ENCODE results near the gene ACTR3.

ACTR3 gene

GRCh38 chr2:113980946-113981345 is 91.1 kb downstream of the ACTR3 start:
- Histone ChIP-seq H3K4me3 (ENCODE audit: low read length) (no peak overlapping the region), H3K79me1 (ENCODE audit: low read length) (no peaks in the 10 kb centered on the region), H4K8ac (ENCODE audit: low read depth, low read length) (no peak overlapping the region), H3K4me1 (ENCODE audit: control insufficient read depth, low read depth, low read length) (no peaks in the 10 kb centered on the region), H3K4ac (ENCODE audit: low read depth, low read length) (no peak overlapping the region), H3K79me2 (ENCODE audit: control insufficient read depth, insufficient read depth, low read length) (no peaks in the 10 kb centered on the region), H3K4me2 (ENCODE audit: low read length) (no peak overlapping the region), H2AK5ac (ENCODE audit: low read length) (no peak overlapping the region), H3K27me3 (ENCODE audit: insufficient read depth, low read length, poor library complexity) (no peaks in the 10 kb centered on the region), H3K56ac (ENCODE audit: low read length) (no peak overlapping the region), H3K18ac (ENCODE audit: low read length) (no peak overlapping the region), H3K27ac (ENCODE audit: low read depth, low read length) (no peak overlapping the region), H3K36me3 (ENCODE audit: control insufficient read depth, insufficient read depth, low read length) (no peaks in the 10 kb centered on the region), H2BK5ac (ENCODE audit: low read length) (no peak overlapping the region), H4K5ac (ENCODE audit: low read length) (no peak overlapping the region), H3K23ac (ENCODE audit: low read length) (no peak overlapping the region), H3K9ac (ENCODE audit: low read length) (no peak overlapping the region), H2BK15ac (replicated peaks; ENCODE audit: low read depth) (no peak overlapping the region), H2BK120ac (ENCODE audit: low read depth, low read length) (no peak overlapping the region)
- DNase-seq = no peak
- no CpG with 5 or more reads among the region's 4 CpGs for WGBS (ENCODE audit: extremely low coverage, insufficient coverage, low lambda C conversion rate)

- H2AK5ac ChIP-seq (ENCODE audit: low read length) = no peak overlapping the region
- H3K27me3 ChIP-seq (ENCODE audit: insufficient read depth, low read length, poor library complexity) = no peaks in the 10 kb centered on the region
- no peak for DNase-seq
- H2BK120ac ChIP-seq (ENCODE audit: low read depth, low read length) = no peak overlapping the region
- no peak overlapping the region for H4K8ac ChIP-seq (ENCODE audit: low read depth, low read length)
- no peak overlapping the region for H3K9ac ChIP-seq (ENCODE audit: low read length)
- H2BK15ac ChIP-seq (replicated peaks; ENCODE audit: low read depth) = no peak overlapping the region
- H4K5ac ChIP-seq (ENCODE audit: low read length) = no peak overlapping the region
- H3K36me3 ChIP-seq (ENCODE audit: control insufficient read depth, insufficient read depth, low read length) = no peaks in the 10 kb centered on the region
- H3K4ac ChIP-seq (ENCODE audit: low read depth, low read length) = no peak overlapping the region
- no peak overlapping the region for H2BK5ac ChIP-seq (ENCODE audit: low read length)
- no peak overlapping the region for H3K56ac ChIP-seq (ENCODE audit: low read length)
- H3K23ac ChIP-seq (ENCODE audit: low read length) = no peak overlapping the region
- no peak overlapping the region for H3K4me2 ChIP-seq (ENCODE audit: low read length)
- no peak overlapping the region for H3K27ac ChIP-seq (ENCODE audit: low read depth, low read length)
- no peaks in the 10 kb centered on the region for H3K4me1 ChIP-seq (ENCODE audit: control insufficient read depth, low read depth, low read length)
- no peak overlapping the region for H3K4me3 ChIP-seq (ENCODE audit: low read length)
- no peaks in the 10 kb centered on the region for H3K79me2 ChIP-seq (ENCODE audit: control insufficient read depth, insufficient read depth, low read length)
- H3K18ac ChIP-seq (ENCODE audit: low read length) = no peak overlapping the region
- no CpG with 5 or more reads among the region's 8 CpGs for WGBS (ENCODE audit: extremely low coverage, insufficient coverage, low lambda C conversion rate)
- no peaks in the 10 kb centered on the region for H3K79me1 ChIP-seq (ENCODE audit: low read length)
These were observed 91.7 kb downstream of the ACTR3 start for GRCh38 chr2:113981404-113982134.

- Histone ChIP-seq H3K4ac (ENCODE audit: low read depth, low read length) (no peak overlapping the region), H2BK120ac (ENCODE audit: low read depth, low read length) (no peak overlapping the region), H3K9ac (ENCODE audit: low read length) (no peak overlapping the region), H4K8ac (ENCODE audit: low read depth, low read length) (no peak overlapping the region), H3K23ac (ENCODE audit: low read length) (no peak overlapping the region), H4K5ac (ENCODE audit: low read length) (no peak overlapping the region), H3K4me1 (ENCODE audit: control insufficient read depth, low read depth, low read length) (no peaks in the 10 kb centered on the region), H3K18ac (ENCODE audit: low read length) (no peak overlapping the region), H3K79me1 (ENCODE audit: low read length) (no peaks in the 10 kb centered on the region), H3K79me2 (ENCODE audit: control insufficient read depth, insufficient read depth, low read length) (no peaks in the 10 kb centered on the region), H3K36me3 (ENCODE audit: control insufficient read depth, insufficient read depth, low read length) (no peaks in the 10 kb centered on the region), H3K27ac (ENCODE audit: low read depth, low read length) (no peak overlapping the region), H3K27me3 (ENCODE audit: insufficient read depth, low read length, poor library complexity) (no peaks in the 10 kb centered on the region), H2AK5ac (ENCODE audit: low read length) (no peak overlapping the region), H2BK5ac (ENCODE audit: low read length) (no peak overlapping the region), H3K4me3 (ENCODE audit: low read length) (no peak overlapping the region), H3K56ac (ENCODE audit: low read length) (no peak overlapping the region), H2BK15ac (replicated peaks; ENCODE audit: low read depth) (no peak overlapping the region), H3K4me2 (ENCODE audit: low read length) (no peak overlapping the region)
- no peak for DNase-seq
- WGBS (ENCODE audit: extremely low coverage, insufficient coverage, low lambda C conversion rate) = no CpG with 5 or more reads among the region's 7 CpGs
These were observed 95.9 kb downstream of the ACTR3 start for GRCh38 chr2:113985554-113986397.

- Histone ChIP-seq H2AK5ac (ENCODE audit: low read length) (no peak overlapping the region), H3K27ac (ENCODE audit: low read depth, low read length) (no peak overlapping the region), H3K4me3 (ENCODE audit: low read length) (no peak overlapping the region), H3K9ac (ENCODE audit: low read length) (no peak overlapping the region), H2BK15ac (replicated peaks; ENCODE audit: low read depth) (no peak overlapping the region), H2BK120ac (ENCODE audit: low read depth, low read length) (no peak overlapping the region), H3K79me2 (ENCODE audit: control insufficient read depth, insufficient read depth, low read length) (no peaks in the 10 kb centered on the region), H3K23ac (ENCODE audit: low read length) (no peak overlapping the region), H3K79me1 (ENCODE audit: low read length) (no peaks in the 10 kb centered on the region), H4K5ac (ENCODE audit: low read length) (no peak overlapping the region), H3K27me3 (ENCODE audit: insufficient read depth, low read length, poor library complexity) (no peaks in the 10 kb centered on the region), H3K36me3 (ENCODE audit: control insufficient read depth, insufficient read depth, low read length) (no peaks in the 10 kb centered on the region), H3K18ac (ENCODE audit: low read length) (no peak overlapping the region), H4K8ac (ENCODE audit: low read depth, low read length) (no peak overlapping the region), H3K4me2 (ENCODE audit: low read length) (no peak overlapping the region), H2BK5ac (ENCODE audit: low read length) (no peak overlapping the region), H3K56ac (ENCODE audit: low read length) (no peak overlapping the region), H3K4ac (ENCODE audit: low read depth, low read length) (no peak overlapping the region), H3K4me1 (ENCODE audit: control insufficient read depth, low read depth, low read length) (no peaks in the 10 kb centered on the region)
- no peak for DNase-seq
- WGBS (ENCODE audit: extremely low coverage, insufficient coverage, low lambda C conversion rate) = no CpG with 5 or more reads among the region's 4 CpGs
These were observed 96.9 kb downstream of the ACTR3 start for GRCh38 chr2:113986762-113987290.

- Histone ChIP-seq H2BK120ac (ENCODE audit: low read depth, low read length) (no peak overlapping the region), H3K56ac (ENCODE audit: low read length) (no peak overlapping the region), H4K5ac (ENCODE audit: low read length) (no peak overlapping the region), H3K18ac (ENCODE audit: low read length) (no peak overlapping the region), H3K4ac (ENCODE audit: low read depth, low read length) (no peak overlapping the region), H3K27ac (ENCODE audit: low read depth, low read length) (no peak overlapping the region), H3K27me3 (ENCODE audit: insufficient read depth, low read length, poor library complexity) (no peaks in the 10 kb centered on the region), H2AK5ac (ENCODE audit: low read length) (no peak overlapping the region), H3K79me2 (ENCODE audit: control insufficient read depth, insufficient read depth, low read length) (no peaks in the 10 kb centered on the region), H3K79me1 (ENCODE audit: low read length) (no peaks in the 10 kb centered on the region), H3K4me1 (ENCODE audit: control insufficient read depth, low read depth, low read length) (no peaks in the 10 kb centered on the region), H3K9ac (ENCODE audit: low read length) (no peak overlapping the region), H3K23ac (ENCODE audit: low read length) (no peak overlapping the region), H4K8ac (ENCODE audit: low read depth, low read length) (no peak overlapping the region), H3K4me3 (ENCODE audit: low read length) (no peak overlapping the region), H2BK5ac (ENCODE audit: low read length) (no peak overlapping the region), H3K4me2 (ENCODE audit: low read length) (no peak overlapping the region), H2BK15ac (replicated peaks; ENCODE audit: low read depth) (no peak overlapping the region), H3K36me3 (ENCODE audit: control insufficient read depth, insufficient read depth, low read length) (no peaks in the 10 kb centered on the region)
- WGBS (ENCODE audit: extremely low coverage, insufficient coverage, low lambda C conversion rate) = no CpG with 5 or more reads among the region's 1 CpG
- no peak for DNase-seq
These were observed 102.2 kb downstream of the ACTR3 start for GRCh38 chr2:113992090-113992489.

All from mesendoderm (in vitro differentiated cells).